PFSK-1 (cell line): ENCODE results near the gene NCK2.

Experiments
- FOXP2 ChIP-seq: optimal IDR thresholded peaks from 2 replicates; pipeline ENCODE3; 2011; ENCODE audit warnings: borderline replicate concordance, control low read depth, inconsistent platforms; ENCODE audit not compliant: insufficient read depth; ENCODE audit errors: extremely low read length, extremely low read depth
- POLR2AphosphoS5 ChIP-seq: IDR thresholded peaks from 2 replicates; pipeline ENCODE4 v1.6.1; 2012; ENCODE audit warnings: low read depth, mild to moderate bottlenecking, control low read depth, low read length, moderate library complexity
- REST ChIP-seq, 2 experiments: IDR thresholded peaks; 2 replicates each; pipeline versions ENCODE4 v1.6.1 to v1.8.0; 2011 to 2012; ENCODE audit warnings: low read depth in 2 of 2, low read length in 2 of 2, control low read depth in 1 of 2, inconsistent platforms in 1 of 2, mild to moderate bottlenecking in 1 of 2, moderate library complexity in 1 of 2; ENCODE audit not compliant: insufficient read depth in 1 of 2
- SIN3A ChIP-seq: IDR thresholded peaks from 2 replicates; pipeline ENCODE4 v1.6.1; 2012; ENCODE audit warnings: mild to moderate bottlenecking, low read length, moderate library complexity, borderline replicate concordance; ENCODE audit not compliant: insufficient read depth
- TAF1 ChIP-seq: IDR thresholded peaks from 2 replicates; pipeline ENCODE4 v1.6.1; 2012; ENCODE audit warnings: low read length, control low read depth, borderline replicate concordance; ENCODE audit not compliant: insufficient read depth

The NCK2 gene

GRCh38 chr2:105787376-105788318, 42.9 kb downstream of the NCK2 start:
- no peak for TF ChIP-seq SIN3A
- no peak for TF ChIP-seq POLR2AphosphoS5
- TF ChIP-seq REST (IDR thresholded peaks at IDR 0.05; ENCODE audit: insufficient read depth in 1 of 2, low read depth in 2 of 2, low read length in 2 of 2) = no peak
- no peak for TF ChIP-seq TAF1
- no peak for TF ChIP-seq FOXP2

DNA sequence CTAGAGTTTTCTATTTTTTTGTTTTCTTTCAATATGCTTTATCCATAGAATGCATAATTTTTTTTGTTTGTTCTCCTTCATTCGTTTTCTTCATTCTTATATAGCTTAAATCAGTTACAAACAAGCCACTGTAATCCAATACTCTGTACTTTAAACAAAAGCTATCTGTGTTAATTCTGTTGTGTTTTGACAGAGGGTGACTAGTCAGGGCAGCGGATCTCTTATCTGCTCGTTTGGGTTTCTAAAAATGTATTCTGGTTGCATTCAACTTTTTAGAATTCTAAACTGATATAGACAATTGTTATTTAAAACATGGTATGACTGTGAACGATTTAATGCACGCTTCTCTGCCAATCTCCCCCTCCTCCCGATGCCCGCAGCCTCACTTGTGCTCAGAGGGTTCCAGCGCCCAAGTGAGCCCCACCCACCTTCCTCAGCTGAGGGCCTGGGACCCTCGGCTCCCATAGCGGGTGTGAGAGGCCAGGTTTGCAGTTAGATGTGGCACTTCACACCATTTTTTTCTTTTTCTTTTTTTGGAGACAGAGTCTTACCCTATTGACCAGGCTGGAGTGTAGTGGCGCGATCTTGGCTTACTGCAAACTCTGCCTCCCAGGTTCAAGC, 44.1 kb downstream of the NCK2 start:
- no peak for TF ChIP-seq SIN3A
- TF ChIP-seq FOXP2 = no peak
- TF ChIP-seq REST (IDR thresholded peaks at IDR 0.05; ENCODE audit: insufficient read depth in 1 of 2, low read depth in 2 of 2, low read length in 2 of 2) = no peak
- no peak for TF ChIP-seq POLR2AphosphoS5
- no peak for TF ChIP-seq TAF1

DNA sequence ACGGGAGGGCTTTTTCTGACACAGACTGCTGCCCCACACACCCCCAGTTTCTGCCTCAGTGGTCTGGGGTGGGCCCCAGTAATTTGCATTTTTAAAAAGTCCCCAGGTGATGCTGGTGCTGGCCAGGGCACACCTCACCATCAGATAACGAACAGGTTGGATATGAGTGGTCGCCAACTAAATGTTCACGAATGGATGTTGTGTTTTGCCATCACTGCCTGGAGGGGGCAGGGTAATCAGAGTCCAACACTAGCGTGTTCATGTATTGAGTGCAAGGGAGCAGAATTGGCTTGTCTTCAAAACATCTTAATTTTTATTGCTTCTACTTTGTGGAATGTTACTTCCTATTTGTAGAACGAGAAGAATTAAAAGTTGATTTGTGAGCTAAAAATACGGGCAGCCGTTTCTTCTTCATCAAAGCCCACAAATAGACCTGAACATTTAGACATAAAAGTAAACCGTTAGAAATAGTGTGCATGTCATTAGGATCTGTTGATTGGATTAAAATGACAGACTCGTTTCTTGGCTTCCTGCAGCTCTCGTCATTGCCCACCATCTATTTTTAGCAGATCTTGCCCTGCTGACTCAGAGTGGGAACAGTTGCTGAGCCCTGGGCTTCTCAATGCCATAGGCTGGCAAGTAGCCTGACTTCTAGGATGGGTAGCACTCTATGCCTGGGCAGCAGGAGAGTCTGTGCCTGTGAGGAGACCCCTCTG, 45.2 kb downstream of the NCK2 start:
- TF ChIP-seq SIN3A (no peak), REST (IDR thresholded peaks at IDR 0.05; ENCODE audit: insufficient read depth in 1 of 2, low read depth in 2 of 2, low read length in 2 of 2) (no peak), FOXP2 (no peak), TAF1 (no peak), POLR2AphosphoS5 (no peak)

DNA sequence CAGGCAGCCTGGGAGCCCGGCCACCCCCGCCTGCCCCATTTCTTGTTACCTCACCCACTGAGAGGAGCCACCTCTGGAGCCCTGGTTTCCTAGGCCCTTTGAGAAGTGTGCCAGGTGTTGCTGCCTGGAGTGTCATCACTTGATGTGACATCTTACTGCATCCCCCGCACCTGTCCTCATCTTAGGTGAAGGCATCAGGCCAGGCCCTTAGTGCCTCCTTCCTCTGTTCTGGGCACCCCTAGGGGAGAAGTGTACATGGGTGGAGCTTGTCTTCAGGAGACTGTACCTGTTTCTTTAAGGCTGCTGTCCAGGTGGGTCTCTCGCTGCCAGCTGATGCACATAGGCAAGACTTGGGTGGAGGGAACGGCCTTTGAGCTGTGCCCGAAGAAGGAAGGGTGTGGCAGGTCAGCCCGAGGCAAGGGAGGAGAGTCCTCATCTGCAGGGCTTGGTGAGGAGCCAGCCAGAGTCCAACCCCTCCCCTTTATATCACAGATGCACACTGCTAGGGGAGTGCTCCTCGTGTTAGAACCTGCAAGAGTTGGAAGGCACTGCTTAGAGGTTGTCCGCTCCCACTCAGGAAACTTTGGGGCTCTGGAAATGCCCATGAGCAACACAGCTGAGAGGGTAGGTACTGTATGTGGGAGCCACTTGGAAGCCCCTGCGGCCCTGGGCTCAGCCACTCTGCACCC, 45.9 kb downstream of the NCK2 start:
- TF ChIP-seq POLR2AphosphoS5 (no peak), REST (IDR thresholded peaks at IDR 0.05; ENCODE audit: insufficient read depth in 1 of 2, low read depth in 2 of 2, low read length in 2 of 2) (no peak)
